Heart left ventricle (tissue), 16 donors: ENCODE measurements around the gene GDF7. TPM values are rescaled to one million over a fixed set of nuclear protein-coding genes. Genes with fewer than 3 reads are reported as not detected.

Experiments
- ATAC-seq, 4 donors: fragments of 200-7000 bp; cut with Tn5 transposase; one replicate each; pipeline ENCODE4 v1.9.1; 2020 to 2022; ENCODE audit warnings: moderate library complexity in 4 of 4, mild to moderate bottlenecking in 3 of 4, moderate number of reproducible peaks in 1 of 4
- DNase-seq, 5 donors: peaks; one replicate each; pipeline ENCODE4 v3.0.0-alpha.2; 2020
- H3K27ac ChIP-seq, 12 donors: fragments of 200-600 bp; sonication (generic) in 4 of 12; one replicate each; pipeline versions ENCODE4 v1.5.0 to v1.8.0; 2016 to 2022; ENCODE audit warnings: mild to moderate bottlenecking in 2 of 12
- H3K27me3 ChIP-seq, 9 donors: fragments of 200-600 bp; sonication (generic) in 2 of 9; one replicate each; pipeline versions ENCODE4 v1.5.1 to v1.8.0; 2016 to 2022; ENCODE audit warnings: mild to moderate bottlenecking in 3 of 9
- H3K36me3 ChIP-seq, 9 donors: fragments of 200-600 bp; sonication (generic) in 2 of 9; one replicate each; pipeline versions ENCODE4 v1.5.0 to v1.8.0; 2018 to 2022; ENCODE audit warnings: mild to moderate bottlenecking in 2 of 9
- H3K4me1 ChIP-seq, 12 donors: fragments of 200-600 bp; sonication (generic) in 4 of 12; one replicate each; pipeline versions ENCODE4 v1.5.0 to v1.8.0; 2016 to 2022; ENCODE audit warnings: mild to moderate bottlenecking in 3 of 12
- H3K4me3 ChIP-seq, 12 donors: fragments of 200-600 bp; sonication (generic) in 4 of 12; one replicate each; pipeline versions ENCODE4 v1.5.0 to v1.8.0; 2017 to 2022; ENCODE audit warnings: mild to moderate bottlenecking in 9 of 12, moderate library complexity in 4 of 12
- H3K9me3 ChIP-seq, 12 donors: fragments of 200-600 bp; sonication (generic) in 4 of 12; one replicate each; pipeline versions ENCODE4 v1.5.0 to v1.8.0; 2016 to 2022; ENCODE audit warnings: mild to moderate bottlenecking in 1 of 12
- CTCF ChIP-seq, 12 donors: fragments of 200-600 bp; sonication (generic) in 4 of 12; IDR thresholded peaks; one replicate each; pipeline versions ENCODE4 v1.5.0 to v1.8.0; 2018 to 2022; ENCODE audit warnings: antibody characterized with exemption in 12 of 12, mild to moderate bottlenecking in 5 of 12
- POLR2A ChIP-seq, 2 donors: fragments of 450-650 bp; IDR thresholded peaks; one replicate each; pipeline ENCODE4 v1.6.1; 2017; ENCODE audit warnings: antibody characterized with exemption in 2 of 2, mild to moderate bottlenecking in 2 of 2, moderate library complexity in 2 of 2
- WGBS, 4 donors: extraction: QIAGEN DNeasy Blood & Tissue Kit in 2 of 4; methylation state at CpG; one replicate each; pipeline versions ENCODE4 v1.1.5 to v1.1.7; 2013 to 2018; 5-methylcytosine and 5-hydroxymethylcytosine counted together
- intact Hi-C, 10 donors: fragments of 100-400 bp; cut with DNase I; formaldehyde crosslinking; loops; one replicate each; pipeline versions ENCODE4 v1.11.1 to v1.14.2; 2022
- polyA plus RNA-seq, 2 donors: library from polyadenylated mRNA; stranded (reverse); fragments of 200-250 nt; gene quantifications; one replicate each; pipeline ENCODE4 v1.2.3, GENCODE V29; 2013
- total RNA-seq, 9 donors: library from RNA; depleted of rRNA in 2 of 9; stranded (reverse); fragments of >200 nt in 2 of 9; fragmentation: NEBNext Ultra II Directional in 3 of 9; extraction: Animal tissue kit (Norgen Biotek cat#: 25700) in 3 of 9; gene quantifications; one replicate each; pipeline versions ENCODE4 v1.1.0 to v1.2.4, GENCODE V29; 2016 to 2023
- donor health status: ischemic (EF 13 %, LVEDD 7.1; RV severe dilation, severe dysfunction).
- donor health status: healthy with polysubstance abuse.
- donor health status: DM: no; HTN: yes; CAD: no.
- donor health status: DM: no; HTN: no; CAD: no.
- donor health status: ischemic (EF 25% LVEDD 6.9; RV normal size, moderate dysfunction).
- donor health status: ischemic (EF 25% LVEDD 5.7; RV mildly dilated, moderate dysfunction).
- donor health status: healthy.
- donor health status: DM: yes; HTN: yes; CAD: no.
- donor health status: ischemic (EF 35%, LVEDD 5.7; RV mildly dilated, moderate dysfunction).
- donor health status: nonischemic (EF 11% LVEDD 7.7; RV severe dilation, severe dysfunction).
- donor health status: DM: yes; HTN: yes; CAD: no.
- donor health status: PGD.
- donor health status: ischemic (EF 29% LVEDD 5.4; RV normal size, mild dysfunction).
- donor health status: nonischemic (EF 23%, LVEDD 6.1; RV moderate dilation, normal function).

Gene GDF7
- total and polyA plus RNA-seq, 11 donors, result 0.14 to 1.6 (median 0.55) TPM

DNA sequence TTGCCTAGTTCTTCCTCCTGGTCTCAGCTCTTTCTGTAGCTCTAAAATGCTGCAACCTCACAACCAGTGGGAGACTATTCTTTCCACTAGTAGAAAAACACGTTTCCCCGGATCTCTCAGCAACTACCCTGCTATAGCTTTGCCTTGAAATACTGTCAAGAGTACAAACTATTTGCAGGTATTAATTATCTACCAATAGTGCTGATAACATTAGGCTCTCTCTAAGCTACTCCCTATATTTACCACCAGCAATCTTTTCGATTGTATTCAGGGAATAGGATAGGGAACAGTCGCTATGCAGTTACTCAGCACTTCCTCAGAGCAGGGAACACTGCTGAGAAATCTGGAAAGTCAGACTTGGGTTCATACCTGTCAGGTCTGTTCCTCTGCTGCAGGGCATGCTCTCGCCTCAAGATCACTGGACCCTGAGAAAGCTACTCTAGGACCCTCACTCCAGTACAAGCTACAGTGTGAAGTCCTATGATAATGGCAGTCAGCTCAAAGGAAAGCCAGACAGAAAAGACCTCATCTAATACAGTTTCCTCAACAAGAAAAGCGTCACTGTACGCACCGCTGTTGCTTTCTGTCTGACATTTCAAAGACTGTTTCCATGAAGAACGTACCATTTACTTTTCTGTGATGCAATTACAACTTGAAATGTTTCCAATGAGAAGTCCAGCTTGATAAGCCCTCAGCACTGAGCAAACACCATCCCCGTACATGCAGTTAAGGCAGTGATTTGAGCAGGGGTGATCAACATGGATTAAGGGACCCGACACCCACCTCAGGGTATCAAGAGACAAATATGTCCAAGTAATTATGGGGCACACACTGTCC lies 22.7 kb downstream of the GDF7 start:
- no peak for TF ChIP-seq CTCF (IDR thresholded peaks at IDR 0.05)
- TF ChIP-seq POLR2A (IDR thresholded peaks at IDR 0.05), result no peak
- H3K27ac ChIP-seq, result no peak overlapping the region
- ATAC-seq, result no peak
- H3K27me3 ChIP-seq, result no peaks in the 10 kb centered on the region
- H3K4me1 ChIP-seq, result no peaks in the 10 kb centered on the region
- H3K9me3 ChIP-seq, result peaks cover 0 to 5% (median 0%) of the 10 kb centered on the region in 12 donors
- no peak overlapping the region for H3K4me3 ChIP-seq
- intact Hi-C loops, result no loop called here
- DNase-seq, result no peak
- 88 to 93% (median 89%) methylated on average over 11 of the region's 11 CpGs for WGBS, 4 donors
- H3K36me3 ChIP-seq, result peaks cover 0 to 31% (median 23%) of the 10 kb centered on the region in 9 donors

GRCh38 chr2:20691076-20691734 lies 24.3 kb downstream of the GDF7 start:
- H3K27ac ChIP-seq, result no peak overlapping the region
- TF ChIP-seq CTCF (IDR thresholded peaks at IDR 0.05), result no peak
- no peak for TF ChIP-seq POLR2A (IDR thresholded peaks at IDR 0.05)
- H3K4me3 ChIP-seq, result no peak overlapping the region
- H3K4me1 ChIP-seq, result no peaks in the 10 kb centered on the region
- H3K27me3 ChIP-seq, result no peaks in the 10 kb centered on the region
- intact Hi-C loops, result no loop called here
- ATAC-seq, result no peak
- peaks cover 0 to 5% (median 0%) of the 10 kb centered on the region in 12 donors for H3K9me3 ChIP-seq
- DNase-seq, result no peak
- peaks cover 0 to 21% (median 12%) of the 10 kb centered on the region in 9 donors for H3K36me3 ChIP-seq
- 86 to 92% (median 91%) methylated on average over 6 of the region's 6 CpGs for WGBS, 4 donors

- peaks cover 0 to 13% (median 4%) of the 10 kb centered on the region in 9 donors for H3K36me3 ChIP-seq
- H3K27ac ChIP-seq, result no peak overlapping the region
- DNase-seq (no peak), ATAC-seq (no peak)
- TF ChIP-seq POLR2A (IDR thresholded peaks at IDR 0.05) (no peak), CTCF (IDR thresholded peaks at IDR 0.05) (no peak)
- intact Hi-C loops, result no loop called here
- H3K9me3 ChIP-seq, result peaks cover 0 to 5% (median 0%) of the 10 kb centered on the region in 12 donors
- H3K27me3 ChIP-seq, result no peaks in the 10 kb centered on the region
- no peak overlapping the region for H3K4me3 ChIP-seq
- WGBS, 4 donors, result 90 to 94% (median 93%) methylated on average over 2 of the region's 2 CpGs
- H3K4me1 ChIP-seq, result no peaks in the 10 kb centered on the region
These were observed 25.1 kb downstream of the GDF7 start for GRCh38 chr2:20692081-20692480.

GRCh38 chr2:20693317-20693716 lies 26.4 kb downstream of the GDF7 start:
- WGBS, 4 donors, result 93 to 99% (median 93%) methylated on average over 3 of the region's 3 CpGs
- peaks cover 0 to 6% (median 3%) of the 10 kb centered on the region in 9 donors for H3K36me3 ChIP-seq
- no peak for ATAC-seq

More at GRCh38 chr2:20693317-20693716, 26.4 kb downstream of the GDF7 start:
- Histone ChIP-seq H3K4me3 (no peak overlapping the region), H3K9me3 (peaks cover 0 to 5% (median 0%) of the 10 kb centered on the region in 12 donors), H3K27me3 (no peaks in the 10 kb centered on the region), H3K27ac (no peak overlapping the region), H3K4me1 (peaks cover 0 to 2% (median 0%) of the 10 kb centered on the region in 12 donors)
- TF ChIP-seq POLR2A (IDR thresholded peaks at IDR 0.05), result no peak
- TF ChIP-seq CTCF (IDR thresholded peaks at IDR 0.05), result no peak
- no peak for DNase-seq
- intact Hi-C loops, result no loop called here
